Measurements from ENCODE around the gene KLHL29.

GRCh38 chr2:23507267-23508065 is 122.5 kb downstream of the KLHL29 start:
- TF ChIP-seq REST (IDR thresholded peaks at IDR 0.05; ENCODE audit: low read depth), result no peak
- TF ChIP-seq YY1 (IDR thresholded peaks at IDR 0.05; ENCODE audit: low read depth), result no peak

Measured in Ishikawa (cell line).